ENCODE measurements around the gene ZCCHC7. TPM values are rescaled to one million over a fixed set of nuclear protein-coding genes. Genes with fewer than 3 reads are reported as not detected.

ZCCHC7 gene
- total and polyA plus RNA-seq, 2 experiments from 2014 or later: 29.8 to 38.8 TPM

DNA sequence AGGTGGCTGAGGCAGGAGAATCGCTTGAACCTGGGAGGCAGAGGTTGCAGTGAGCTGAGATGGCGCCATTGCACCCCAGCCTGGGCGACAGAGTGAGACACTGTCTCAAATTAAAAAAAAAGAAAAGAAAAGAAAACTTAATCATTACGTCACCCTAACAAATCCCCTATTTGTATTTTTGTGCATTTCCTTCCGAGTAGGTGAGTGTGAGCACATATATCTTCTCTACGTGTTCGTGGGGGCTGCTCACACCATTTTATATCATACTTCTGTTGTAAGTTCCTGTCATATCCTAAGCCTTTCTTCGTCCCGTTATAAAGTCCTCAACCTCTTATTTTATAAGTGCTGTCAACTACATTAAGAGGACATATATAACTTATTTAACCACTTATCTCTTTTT is 260.2 kb downstream of the ZCCHC7 start:
- H3F3A ChIP-seq (replicated peaks; ENCODE audit: low read depth): no peaks in the 10 kb centered on the region
- no peaks in the 10 kb centered on the region for H3K79me2 ChIP-seq (replicated peaks; ENCODE audit: insufficient read depth)
- Mint-ChIP-seq H3K4me3 (no peak overlapping the region), H3K27me3 (ENCODE audit: insufficient read depth, low read depth, poor library complexity) (peaks cover 1% of the 10 kb centered on the region), H3K36me3 (ENCODE audit: low read depth) (no peaks in the 10 kb centered on the region), H3K9me3 (no peaks in the 10 kb centered on the region), H3K27ac (no peak overlapping the region), H3K4me1 (peaks cover 6% of the 10 kb centered on the region; the same call in 1 of the 3 replicates)
- H4K20me1 ChIP-seq (replicated peaks; ENCODE audit: insufficient read depth): no peaks in the 10 kb centered on the region
- no peak for ATAC-seq
- no peak overlapping the region for H3K4me3 ChIP-seq
- no peak overlapping the region for H2AFZ ChIP-seq
- H3K27me3 ChIP-seq (ENCODE audit: insufficient read depth): no peaks in the 10 kb centered on the region
- no peaks in the 10 kb centered on the region for H3K9me2 ChIP-seq (ENCODE audit: insufficient read depth)
- no peaks in the 10 kb centered on the region for H3K36me3 ChIP-seq (ENCODE audit: insufficient read depth)
- H3K4me1 ChIP-seq (ENCODE audit: insufficient read depth): no peaks in the 10 kb centered on the region
- TF ChIP-seq NANOG (IDR thresholded peaks at IDR 0.05; ENCODE audit: borderline replicate concordance): no peak
- TF ChIP-seq ETS1 (IDR thresholded peaks at IDR 0.05): no peak
- TF ChIP-seq JUNB (IDR thresholded peaks at IDR 0.05; ENCODE audit: unreplicated experiment): no peak
- TF ChIP-seq EZH2 (IDR thresholded peaks at IDR 0.05; ENCODE audit: low read depth, unreplicated experiment): no peak
- TF ChIP-seq CREB1 (CRISPR knock-in tag; IDR thresholded peaks at IDR 0.05; ENCODE audit: low read depth): no peak
- no peak for TF ChIP-seq ZNF331 (CRISPR knock-in tag; IDR thresholded peaks at IDR 0.05; ENCODE audit: low read depth)
- TF ChIP-seq, protein P1, sequence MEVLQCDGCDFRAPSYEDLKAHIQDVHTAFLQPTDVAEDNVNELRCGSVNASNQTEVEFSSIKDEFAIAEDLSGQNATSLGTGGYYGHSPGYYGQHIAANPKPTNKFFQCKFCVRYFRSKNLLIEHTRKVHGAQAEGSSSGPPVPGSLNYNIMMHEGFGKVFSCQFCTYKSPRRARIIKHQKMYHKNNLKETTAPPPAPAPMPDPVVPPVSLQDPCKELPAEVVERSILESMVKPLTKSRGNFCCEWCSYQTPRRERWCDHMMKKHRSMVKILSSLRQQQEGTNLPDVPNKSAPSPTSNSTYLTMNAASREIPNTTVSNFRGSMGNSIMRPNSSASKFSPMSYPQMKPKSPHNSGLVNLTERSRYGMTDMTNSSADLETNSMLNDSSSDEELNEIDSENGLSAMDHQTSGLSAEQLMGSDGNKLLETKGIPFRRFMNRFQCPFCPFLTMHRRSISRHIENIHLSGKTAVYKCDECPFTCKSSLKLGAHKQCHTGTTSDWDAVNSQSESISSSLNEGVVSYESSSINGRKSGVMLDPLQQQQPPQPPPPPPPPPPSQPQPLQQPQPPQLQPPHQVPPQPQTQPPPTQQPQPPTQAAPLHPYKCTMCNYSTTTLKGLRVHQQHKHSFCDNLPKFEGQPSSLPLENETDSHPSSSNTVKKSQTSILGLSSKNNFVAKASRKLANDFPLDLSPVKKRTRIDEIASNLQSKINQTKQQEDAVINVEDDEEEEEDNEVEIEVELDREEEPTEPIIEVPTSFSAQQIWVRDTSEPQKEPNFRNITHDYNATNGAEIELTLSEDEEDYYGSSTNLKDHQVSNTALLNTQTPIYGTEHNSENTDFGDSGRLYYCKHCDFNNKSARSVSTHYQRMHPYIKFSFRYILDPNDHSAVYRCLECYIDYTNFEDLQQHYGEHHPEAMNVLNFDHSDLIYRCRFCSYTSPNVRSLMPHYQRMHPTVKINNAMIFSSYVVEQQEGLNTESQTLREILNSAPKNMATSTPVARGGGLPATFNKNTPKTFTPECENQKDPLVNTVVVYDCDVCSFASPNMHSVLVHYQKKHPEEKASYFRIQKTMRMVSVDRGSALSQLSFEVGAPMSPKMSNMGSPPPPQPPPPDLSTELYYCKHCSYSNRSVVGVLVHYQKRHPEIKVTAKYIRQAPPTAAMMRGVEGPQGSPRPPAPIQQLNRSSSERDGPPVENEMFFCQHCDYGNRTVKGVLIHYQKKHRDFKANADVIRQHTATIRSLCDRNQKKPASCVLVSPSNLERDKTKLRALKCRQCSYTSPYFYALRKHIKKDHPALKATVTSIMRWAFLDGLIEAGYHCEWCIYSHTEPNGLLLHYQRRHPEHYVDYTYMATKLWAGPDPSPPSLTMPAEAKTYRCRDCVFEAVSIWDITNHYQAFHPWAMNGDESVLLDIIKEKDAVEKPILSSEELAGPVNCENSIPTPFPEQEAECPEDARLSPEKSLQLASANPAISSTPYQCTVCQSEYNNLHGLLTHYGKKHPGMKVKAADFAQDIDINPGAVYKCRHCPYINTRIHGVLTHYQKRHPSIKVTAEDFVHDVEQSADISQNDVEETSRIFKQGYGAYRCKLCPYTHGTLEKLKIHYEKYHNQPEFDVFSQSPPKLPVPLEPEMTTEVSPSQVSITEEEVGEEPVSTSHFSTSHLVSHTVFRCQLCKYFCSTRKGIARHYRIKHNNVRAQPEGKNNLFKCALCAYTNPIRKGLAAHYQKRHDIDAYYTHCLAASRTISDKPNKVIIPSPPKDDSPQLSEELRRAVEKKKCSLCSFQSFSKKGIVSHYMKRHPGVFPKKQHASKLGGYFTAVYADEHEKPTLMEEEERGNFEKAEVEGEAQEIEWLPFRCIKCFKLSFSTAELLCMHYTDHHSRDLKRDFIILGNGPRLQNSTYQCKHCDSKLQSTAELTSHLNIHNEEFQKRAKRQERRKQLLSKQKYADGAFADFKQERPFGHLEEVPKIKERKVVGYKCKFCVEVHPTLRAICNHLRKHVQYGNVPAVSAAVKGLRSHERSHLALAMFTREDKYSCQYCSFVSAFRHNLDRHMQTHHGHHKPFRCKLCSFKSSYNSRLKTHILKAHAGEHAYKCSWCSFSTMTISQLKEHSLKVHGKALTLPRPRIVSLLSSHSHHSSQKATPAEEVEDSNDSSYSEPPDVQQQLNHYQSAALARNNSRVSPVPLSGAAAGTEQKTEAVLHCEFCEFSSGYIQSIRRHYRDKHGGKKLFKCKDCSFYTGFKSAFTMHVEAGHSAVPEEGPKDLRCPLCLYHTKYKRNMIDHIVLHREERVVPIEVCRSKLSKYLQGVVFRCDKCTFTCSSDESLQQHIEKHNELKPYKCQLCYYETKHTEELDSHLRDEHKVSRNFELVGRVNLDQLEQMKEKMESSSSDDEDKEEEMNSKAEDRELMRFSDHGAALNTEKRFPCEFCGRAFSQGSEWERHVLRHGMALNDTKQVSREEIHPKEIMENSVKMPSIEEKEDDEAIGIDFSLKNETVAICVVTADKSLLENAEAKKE (CRISPR knock-in tag; IDR thresholded peaks at IDR 0.05): no peak
- TF ChIP-seq ZNF114 (CRISPR knock-in tag; IDR thresholded peaks at IDR 0.05): no peak
- no peak for TF ChIP-seq REST (IDR thresholded peaks at IDR 0.05; ENCODE audit: unreplicated experiment)
- TF ChIP-seq, protein P2, sequence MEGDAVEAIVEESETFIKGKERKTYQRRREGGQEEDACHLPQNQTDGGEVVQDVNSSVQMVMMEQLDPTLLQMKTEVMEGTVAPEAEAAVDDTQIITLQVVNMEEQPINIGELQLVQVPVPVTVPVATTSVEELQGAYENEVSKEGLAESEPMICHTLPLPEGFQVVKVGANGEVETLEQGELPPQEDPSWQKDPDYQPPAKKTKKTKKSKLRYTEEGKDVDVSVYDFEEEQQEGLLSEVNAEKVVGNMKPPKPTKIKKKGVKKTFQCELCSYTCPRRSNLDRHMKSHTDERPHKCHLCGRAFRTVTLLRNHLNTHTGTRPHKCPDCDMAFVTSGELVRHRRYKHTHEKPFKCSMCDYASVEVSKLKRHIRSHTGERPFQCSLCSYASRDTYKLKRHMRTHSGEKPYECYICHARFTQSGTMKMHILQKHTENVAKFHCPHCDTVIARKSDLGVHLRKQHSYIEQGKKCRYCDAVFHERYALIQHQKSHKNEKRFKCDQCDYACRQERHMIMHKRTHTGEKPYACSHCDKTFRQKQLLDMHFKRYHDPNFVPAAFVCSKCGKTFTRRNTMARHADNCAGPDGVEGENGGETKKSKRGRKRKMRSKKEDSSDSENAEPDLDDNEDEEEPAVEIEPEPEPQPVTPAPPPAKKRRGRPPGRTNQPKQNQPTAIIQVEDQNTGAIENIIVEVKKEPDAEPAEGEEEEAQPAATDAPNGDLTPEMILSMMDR (conservative IDR thresholded peaks at IDR 0.05; ENCODE audit: low read depth in 2 of 2): no peak
- TF ChIP-seq STAT1 (IDR thresholded peaks at IDR 0.05; ENCODE audit: unreplicated experiment): no peak
- TF ChIP-seq EZH2phosphoT487 (IDR thresholded peaks at IDR 0.05; ENCODE audit: unreplicated experiment): no peak
- no peak for TF ChIP-seq POLR2AphosphoS5 (IDR thresholded peaks at IDR 0.05; ENCODE audit: low read depth)
- H3K4me2 ChIP-seq: no peak overlapping the region
- DNase-seq (ENCODE audit: low spot score): no peak
- H3K27ac ChIP-seq (ENCODE audit: low read depth): no peak overlapping the region
